ENCODE results near the gene PNCK.

PNCK gene

GRCh38 chrX:153643431-153644351 lies 29.9 kb downstream of the PNCK start:
- peak; percentile 35 for TF ChIP-seq CTCF (IDR thresholded peaks at IDR 0.05; ENCODE audit: extremely low read depth, insufficient read depth, missing control alignments)
- DNase-seq (ENCODE audit: low spot score): no peak
- in situ Hi-C loops (cut with MboI; ENCODE audit: low pct_unique_long_range_greater_than_20kb, low sequenced_read_pairs, unreplicated experiment): no loop called here

- DNase-seq (ENCODE audit: low spot score): no peak
- in situ Hi-C loops (cut with MboI; ENCODE audit: low pct_unique_long_range_greater_than_20kb, low sequenced_read_pairs, unreplicated experiment): no loop called here
- TF ChIP-seq CTCF (IDR thresholded peaks at IDR 0.05; ENCODE audit: extremely low read depth, insufficient read depth, missing control alignments): no peak
Observed at GRCh38 chrX:153642655-153643430, 30.8 kb downstream of the PNCK start.

GRCh38 chrX:153642051-153642654 lies 31.5 kb downstream of the PNCK start:
- peak; percentile 57 for DNase-seq (ENCODE audit: low spot score)
- in situ Hi-C loops (cut with MboI; ENCODE audit: low pct_unique_long_range_greater_than_20kb, low sequenced_read_pairs, unreplicated experiment): no loop called here
- TF ChIP-seq CTCF (IDR thresholded peaks at IDR 0.05; ENCODE audit: extremely low read depth, insufficient read depth, missing control alignments): no peak

GRCh38 chrX:153641627-153642026 lies 32.0 kb downstream of the PNCK start:
- in situ Hi-C loops (cut with MboI; ENCODE audit: low pct_unique_long_range_greater_than_20kb, low sequenced_read_pairs, unreplicated experiment): no loop called here
- no peak for TF ChIP-seq CTCF (IDR thresholded peaks at IDR 0.05; ENCODE audit: extremely low read depth, insufficient read depth, missing control alignments)
- DNase-seq (ENCODE audit: low spot score): no peak

- DNase-seq (ENCODE audit: low spot score): peak; percentile 20
- no peak for TF ChIP-seq CTCF (IDR thresholded peaks at IDR 0.05; ENCODE audit: extremely low read depth, insufficient read depth, missing control alignments)
- in situ Hi-C loops (cut with MboI; ENCODE audit: low pct_unique_long_range_greater_than_20kb, low sequenced_read_pairs, unreplicated experiment): no loop called here
Observed at GRCh38 chrX:153640736-153641575, 32.7 kb downstream of the PNCK start.

All from GM13977 (cell line).